SH-SY5Y (cell line): ENCODE measurements around the gene DAPK1.

Experiments used
- GATA2 ChIP-seq: IDR thresholded peaks from 2 replicates; pipeline ENCODE4 v1.6.1; 2011; ENCODE audit warnings: mild to moderate bottlenecking, low read depth, low read length
- GATA3 ChIP-seq: IDR thresholded peaks from 2 replicates; pipeline ENCODE4 v1.6.1; 2011; ENCODE audit warnings: low read depth, mild to moderate bottlenecking, low read length, moderate library complexity

DNA sequence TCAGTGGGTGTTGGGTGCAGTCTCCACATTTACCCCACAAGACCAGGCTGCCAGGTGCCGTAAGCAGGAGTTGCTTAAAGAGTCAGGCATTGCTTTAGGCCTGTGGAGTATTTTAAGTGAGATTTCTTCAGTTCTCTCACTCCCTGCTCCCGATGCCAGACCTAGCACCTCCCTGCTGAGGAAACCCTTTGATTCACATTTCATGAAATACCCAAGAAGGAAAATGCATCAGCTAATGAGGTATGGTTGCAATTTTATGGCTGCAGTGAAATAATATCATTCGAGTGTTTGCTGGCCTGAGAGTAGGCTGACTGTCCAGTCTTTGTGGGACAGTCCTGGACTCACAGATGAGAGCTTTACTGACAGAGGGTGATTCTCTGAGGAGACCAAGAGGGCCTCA, 160.8 kb downstream of the DAPK1 start:
- TF ChIP-seq GATA2 (no peak), GATA3 (no peak)
